ENCODE data around the gene TUBA3D.

DNA sequence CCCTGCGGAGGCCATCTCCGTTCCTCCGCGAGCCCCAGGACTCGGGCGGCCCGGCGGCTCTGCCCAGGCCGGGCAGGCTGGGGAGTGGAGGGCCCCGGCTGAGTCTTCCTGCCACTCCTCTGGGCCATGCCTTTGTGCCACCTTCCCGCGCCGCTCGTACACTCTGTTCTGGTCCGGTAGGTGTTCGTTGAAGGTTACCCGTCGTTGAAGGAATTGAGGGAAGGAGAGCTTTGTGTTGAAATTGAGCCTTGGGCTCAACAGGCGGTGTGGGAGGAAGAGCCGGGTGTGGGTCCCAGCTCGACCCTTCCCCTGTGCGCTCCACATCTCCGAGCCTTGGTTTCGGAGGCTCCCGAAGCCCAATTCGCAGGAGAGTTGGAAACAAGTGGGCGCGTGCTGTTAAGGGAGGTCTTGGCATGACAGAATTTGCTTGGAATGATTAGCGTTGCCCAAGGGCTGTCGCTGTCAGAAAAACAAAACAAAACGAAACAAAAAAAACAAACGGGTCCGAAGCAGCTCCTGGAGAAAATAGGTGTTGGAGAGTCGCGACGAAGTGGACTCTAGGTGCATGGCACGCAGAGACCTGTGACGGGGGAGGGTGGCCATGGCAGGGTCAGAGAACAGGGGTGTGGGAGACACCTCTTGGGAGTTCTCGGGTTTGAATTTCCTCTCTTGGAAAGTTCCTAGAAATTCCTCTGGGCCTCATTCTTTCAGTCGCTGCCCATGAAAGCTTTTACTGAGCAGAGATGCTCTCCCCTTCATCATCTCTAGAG lies 17.5 kb downstream of the TUBA3D start:
- TF ChIP-seq, protein P1, sequence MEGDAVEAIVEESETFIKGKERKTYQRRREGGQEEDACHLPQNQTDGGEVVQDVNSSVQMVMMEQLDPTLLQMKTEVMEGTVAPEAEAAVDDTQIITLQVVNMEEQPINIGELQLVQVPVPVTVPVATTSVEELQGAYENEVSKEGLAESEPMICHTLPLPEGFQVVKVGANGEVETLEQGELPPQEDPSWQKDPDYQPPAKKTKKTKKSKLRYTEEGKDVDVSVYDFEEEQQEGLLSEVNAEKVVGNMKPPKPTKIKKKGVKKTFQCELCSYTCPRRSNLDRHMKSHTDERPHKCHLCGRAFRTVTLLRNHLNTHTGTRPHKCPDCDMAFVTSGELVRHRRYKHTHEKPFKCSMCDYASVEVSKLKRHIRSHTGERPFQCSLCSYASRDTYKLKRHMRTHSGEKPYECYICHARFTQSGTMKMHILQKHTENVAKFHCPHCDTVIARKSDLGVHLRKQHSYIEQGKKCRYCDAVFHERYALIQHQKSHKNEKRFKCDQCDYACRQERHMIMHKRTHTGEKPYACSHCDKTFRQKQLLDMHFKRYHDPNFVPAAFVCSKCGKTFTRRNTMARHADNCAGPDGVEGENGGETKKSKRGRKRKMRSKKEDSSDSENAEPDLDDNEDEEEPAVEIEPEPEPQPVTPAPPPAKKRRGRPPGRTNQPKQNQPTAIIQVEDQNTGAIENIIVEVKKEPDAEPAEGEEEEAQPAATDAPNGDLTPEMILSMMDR (IDR thresholded peaks at IDR 0.05; ENCODE audit: insufficient read depth, low read depth, low read length), result no peak
- no peak for TF ChIP-seq EZH2 (IDR thresholded peaks at IDR 0.05; ENCODE audit: insufficient read depth, low read length)
